Measurements from ENCODE around the gene FBXO42. TPM values are rescaled to one million over a fixed set of nuclear protein-coding genes. Genes with fewer than 3 reads are reported as not detected.
"Not testable (repeated sequence)": the region's sequence is repeated elsewhere in the genome, so short reads cannot be mapped to it uniquely, and the experiment has no call there.

The FBXO42 gene
- total RNA-seq, 1 experiment from 2014 or later: 26.5 TPM

GRCh38 chr1:16249596-16250241 is 102.6 kb downstream of the FBXO42 start:
- no peak for DNase-seq

GRCh38 chr1:16248603-16249516 is 103.4 kb downstream of the FBXO42 start:
- no peaks in the 10 kb centered on the region for H3K9me3 ChIP-seq (replicated peaks)
- peaks cover 24% of the 10 kb centered on the region for H3K4me1 ChIP-seq
- H3K36me3 ChIP-seq: peaks cover 6% of the 10 kb centered on the region; the same call in 1 of the 2 replicates
- DNase-seq: peak; percentile 87 to 94
- H3K27ac ChIP-seq: peak overlapping the region; percentile 20
- H3K27me3 ChIP-seq: no peaks in the 10 kb centered on the region
- H3K4me3 ChIP-seq: no peak overlapping the region

More at GRCh38 chr1:16249596-16250241, 102.6 kb downstream of the FBXO42 start:
- H3K4me3 ChIP-seq: no peak overlapping the region
- no peak overlapping the region for H3K27ac ChIP-seq
- H3K36me3 ChIP-seq: peaks cover 6% of the 10 kb centered on the region; the same call in 1 of the 2 replicates
- H3K27me3 ChIP-seq: no peaks in the 10 kb centered on the region
- H3K4me1 ChIP-seq: peaks cover 27% of the 10 kb centered on the region
- no peaks in the 10 kb centered on the region for H3K9me3 ChIP-seq (replicated peaks)

GRCh38 chr1:16248007-16248436 is 104.3 kb downstream of the FBXO42 start:
- Histone ChIP-seq H3K4me3 (no peak overlapping the region), H3K4me1 (peaks cover 32% of the 10 kb centered on the region), H3K27me3 (no peaks in the 10 kb centered on the region), H3K9me3 (replicated peaks) (no peaks in the 10 kb centered on the region), H3K36me3 (peaks cover 6% of the 10 kb centered on the region; the same call in 1 of the 2 replicates), H3K27ac (peak overlapping the region; percentile 20)
- no peak for DNase-seq

GRCh38 chr1:16247441-16247840 is 104.8 kb downstream of the FBXO42 start:
- Histone ChIP-seq H3K27me3 (no peaks in the 10 kb centered on the region), H3K4me1 (peaks cover 36% of the 10 kb centered on the region), H3K27ac (no peak overlapping the region), H3K9me3 (replicated peaks) (no peaks in the 10 kb centered on the region), H3K36me3 (peaks cover 6% of the 10 kb centered on the region; the same call in 1 of the 2 replicates), H3K4me3 (no peak overlapping the region)
- DNase-seq: no peak

- H3K4me3 ChIP-seq: no peak overlapping the region
- H3K27me3 ChIP-seq: no peaks in the 10 kb centered on the region
- H3K9me3 ChIP-seq (replicated peaks): no peaks in the 10 kb centered on the region
- DNase-seq: no peak
- H3K36me3 ChIP-seq: peaks cover 2% of the 10 kb centered on the region; the same call in 1 of the 2 replicates
- H3K27ac ChIP-seq: no peak overlapping the region
- peaks cover 36% of the 10 kb centered on the region for H3K4me1 ChIP-seq
Measured at GRCh38 chr1:16246961-16247360, 105.3 kb downstream of the FBXO42 start.

- H3K4me3 ChIP-seq; H3K27me3 ChIP-seq; H3K27ac ChIP-seq; H3K9me3 ChIP-seq (replicated peaks); DNase-seq; H3K36me3 ChIP-seq: not testable (repeated sequence)
- H3K4me1 ChIP-seq: peaks cover 36% of the 10 kb centered on the region
Measured at GRCh38 chr1:16246239-16246638, 106.0 kb downstream of the FBXO42 start.

GRCh38 chr1:16245476-16246196 is 106.6 kb downstream of the FBXO42 start:
- Histone ChIP-seq H3K36me3 (no peaks in the 10 kb centered on the region; the same call in 1 of the 2 replicates), H3K27ac (no peak overlapping the region), H3K27me3 (no peaks in the 10 kb centered on the region), H3K9me3 (replicated peaks) (no peaks in the 10 kb centered on the region), H3K4me1 (peaks cover 36% of the 10 kb centered on the region), H3K4me3 (no peak overlapping the region)
- no peak for DNase-seq

- no peaks in the 10 kb centered on the region; the same call in 1 of the 2 replicates for H3K36me3 ChIP-seq
- H3K4me3 ChIP-seq: no peak overlapping the region
- no peak for DNase-seq
- H3K9me3 ChIP-seq (replicated peaks): no peaks in the 10 kb centered on the region
- no peak overlapping the region for H3K27ac ChIP-seq
- H3K27me3 ChIP-seq: no peaks in the 10 kb centered on the region
- H3K4me1 ChIP-seq: peaks cover 37% of the 10 kb centered on the region
Measured at GRCh38 chr1:16244650-16245285, 107.5 kb downstream of the FBXO42 start.

GRCh38 chr1:16243936-16244649 is 108.2 kb downstream of the FBXO42 start:
- peak; percentile 79 to 94 for DNase-seq
- Histone ChIP-seq H3K27me3 (no peaks in the 10 kb centered on the region), H3K27ac (no peak overlapping the region), H3K9me3 (replicated peaks) (no peaks in the 10 kb centered on the region), H3K4me1 (peaks cover 37% of the 10 kb centered on the region), H3K36me3 (no peaks in the 10 kb centered on the region), H3K4me3 (no peak overlapping the region)

GRCh38 chr1:16243215-16243610 is 109.1 kb downstream of the FBXO42 start:
- H3K27ac ChIP-seq: no peak overlapping the region
- peaks cover 37% of the 10 kb centered on the region for H3K4me1 ChIP-seq
- no peaks in the 10 kb centered on the region for H3K9me3 ChIP-seq (replicated peaks)
- peak; percentile 31 to 61 for DNase-seq
- H3K4me3 ChIP-seq: no peak overlapping the region
- no peaks in the 10 kb centered on the region for H3K27me3 ChIP-seq
- H3K36me3 ChIP-seq: no peaks in the 10 kb centered on the region

- Histone ChIP-seq H3K9me3 (replicated peaks) (no peaks in the 10 kb centered on the region), H3K27me3 (no peaks in the 10 kb centered on the region), H3K36me3 (no peaks in the 10 kb centered on the region), H3K27ac (no peak overlapping the region), H3K4me1 (peaks cover 35% of the 10 kb centered on the region), H3K4me3 (no peak overlapping the region)
- DNase-seq: no peak
Measured at GRCh38 chr1:16242556-16243214, 109.6 kb downstream of the FBXO42 start.

- H3K27ac ChIP-seq: no peak overlapping the region
- H3K36me3 ChIP-seq: no peaks in the 10 kb centered on the region
- H3K27me3 ChIP-seq: no peaks in the 10 kb centered on the region
- H3K4me3 ChIP-seq: no peak overlapping the region
- H3K4me1 ChIP-seq: peaks cover 39% of the 10 kb centered on the region
- DNase-seq: no peak
- no peaks in the 10 kb centered on the region for H3K9me3 ChIP-seq (replicated peaks)
Measured at GRCh38 chr1:16241221-16241708, 111.0 kb downstream of the FBXO42 start.

- no peaks in the 10 kb centered on the region for H3K9me3 ChIP-seq (replicated peaks)
- H3K36me3 ChIP-seq: no peaks in the 10 kb centered on the region
- DNase-seq: no peak
- no peaks in the 10 kb centered on the region for H3K27me3 ChIP-seq
- H3K4me1 ChIP-seq: peaks cover 43% of the 10 kb centered on the region
- H3K27ac ChIP-seq: no peak overlapping the region
- no peak overlapping the region for H3K4me3 ChIP-seq
Measured at GRCh38 chr1:16239972-16240491, 112.2 kb downstream of the FBXO42 start.

Data from SJCRH30 (cell line).